CD4-positive, alpha-beta T cell treated with Interleukin-17A for 1 hour (primary cell): Measurements from ENCODE around the gene CCDC9.
"Not testable (repeated sequence)": the region's sequence is repeated elsewhere in the genome, so short reads cannot be mapped to it uniquely, and the experiment has no call there.

Experiments
- DNase-seq: peaks from one replicate; pipeline ENCODE4 v3.0.0-alpha.2; 2020

CCDC9 gene

DNA sequence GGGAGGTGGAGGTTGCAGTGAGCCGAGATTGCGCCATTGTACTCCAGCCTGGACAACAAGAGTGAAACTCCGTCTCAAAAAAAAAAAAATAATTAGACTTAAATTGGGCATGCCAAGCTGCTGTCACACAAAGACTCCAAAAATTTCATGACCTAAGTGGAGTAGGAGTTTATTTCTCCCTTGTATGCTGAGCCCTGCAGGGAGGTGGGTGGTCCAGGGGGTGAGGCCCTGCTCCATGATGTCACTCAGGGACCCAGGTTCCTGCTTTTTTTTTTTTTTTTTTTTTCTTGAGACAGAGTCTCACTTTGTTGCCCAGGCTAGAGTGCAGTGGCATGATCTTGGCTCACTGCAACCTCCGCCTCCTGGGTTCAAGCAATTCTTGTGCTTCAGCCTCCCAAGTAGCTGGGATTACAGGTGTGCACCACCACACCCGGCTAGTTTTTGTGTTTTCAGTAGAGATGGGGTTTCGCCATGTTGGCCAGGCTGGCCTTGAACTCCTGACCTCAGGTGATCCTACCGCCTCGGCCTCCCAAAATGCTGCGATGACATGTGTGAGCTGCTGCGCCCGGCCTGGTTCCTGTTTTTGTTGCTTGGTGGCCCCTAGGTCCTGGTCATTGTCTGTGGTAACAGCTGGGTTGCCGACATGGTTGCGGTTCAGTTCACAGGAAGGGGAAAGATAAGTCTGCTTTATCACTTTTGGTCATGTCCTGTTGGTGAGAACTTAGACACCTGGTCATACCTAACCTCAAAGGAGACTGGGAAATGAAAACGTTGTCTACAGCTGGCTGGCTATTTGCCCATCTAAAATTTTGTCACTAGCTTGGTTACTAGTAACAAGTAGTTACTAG, 5.8 kb downstream of the CCDC9 start:
- DNase-seq = not testable (repeated sequence)

DNA sequence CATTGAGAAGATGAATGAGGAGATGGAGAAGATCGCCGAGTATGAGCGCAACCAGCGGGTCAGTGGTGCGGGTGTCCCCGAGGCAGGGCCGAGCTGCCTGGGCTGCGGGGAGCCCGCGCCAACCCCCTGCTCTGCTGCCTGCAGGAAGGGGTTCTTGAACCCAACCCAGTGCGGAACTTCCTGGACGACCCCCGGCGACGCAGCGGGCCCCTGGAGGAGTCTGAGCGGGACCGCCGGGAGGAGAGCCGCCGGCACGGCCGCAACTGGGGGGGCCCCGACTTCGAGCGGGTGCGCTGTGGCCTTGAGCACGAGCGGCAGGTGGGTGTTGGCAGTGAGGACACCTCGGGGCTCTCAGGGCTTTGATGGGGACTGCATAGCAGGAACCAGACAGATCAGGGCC, 8.3 kb downstream of the CCDC9 start:
- DNase-seq = no peak

DNA sequence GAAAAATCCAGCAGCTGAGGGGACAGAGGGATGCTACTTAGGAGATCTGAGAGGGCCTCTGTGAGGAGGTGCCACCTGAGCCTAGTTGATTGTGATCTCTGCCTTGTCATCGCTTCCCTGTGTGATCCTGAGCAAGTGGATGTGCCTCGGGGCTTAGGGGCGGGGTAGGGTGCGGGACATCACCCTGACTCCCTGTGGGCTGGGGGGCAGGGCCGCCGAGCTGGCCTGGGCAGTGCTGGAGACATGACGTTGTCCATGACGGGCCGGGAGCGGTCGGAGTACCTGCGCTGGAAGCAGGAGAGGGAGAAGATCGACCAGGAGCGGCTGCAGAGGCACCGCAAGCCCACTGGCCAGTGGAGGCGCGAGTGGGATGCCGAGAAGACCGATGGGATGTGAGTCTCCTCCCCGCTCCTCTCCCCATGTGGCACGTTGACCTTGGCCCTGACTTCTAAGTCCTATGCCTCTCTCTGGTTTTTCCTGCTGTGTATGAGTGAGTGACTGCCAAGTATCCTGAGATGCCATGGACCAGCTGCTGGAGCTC, 10.1 kb downstream of the CCDC9 start:
- no peak for DNase-seq

DNA sequence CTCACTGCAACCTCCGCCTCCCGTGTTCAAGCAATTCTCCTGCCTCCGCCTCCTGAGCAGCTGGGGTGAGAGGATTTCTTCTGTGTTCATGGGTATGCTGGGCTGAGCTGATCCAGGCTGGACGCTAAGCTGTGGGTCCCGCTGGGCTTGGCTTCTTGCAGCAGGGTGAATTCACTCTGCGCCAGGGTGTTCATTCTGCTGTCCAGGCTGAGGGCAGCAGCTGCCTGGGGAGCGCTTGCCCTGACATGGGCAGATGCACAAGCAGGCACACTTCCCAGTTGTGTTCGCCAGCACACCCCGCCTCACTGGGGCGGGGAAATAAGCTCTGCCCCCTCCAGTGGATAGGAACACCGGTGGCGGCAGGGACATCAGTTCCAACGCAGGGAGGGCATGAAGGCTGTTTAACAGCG, 11.0 kb downstream of the CCDC9 start:
- no peak for DNase-seq

DNA sequence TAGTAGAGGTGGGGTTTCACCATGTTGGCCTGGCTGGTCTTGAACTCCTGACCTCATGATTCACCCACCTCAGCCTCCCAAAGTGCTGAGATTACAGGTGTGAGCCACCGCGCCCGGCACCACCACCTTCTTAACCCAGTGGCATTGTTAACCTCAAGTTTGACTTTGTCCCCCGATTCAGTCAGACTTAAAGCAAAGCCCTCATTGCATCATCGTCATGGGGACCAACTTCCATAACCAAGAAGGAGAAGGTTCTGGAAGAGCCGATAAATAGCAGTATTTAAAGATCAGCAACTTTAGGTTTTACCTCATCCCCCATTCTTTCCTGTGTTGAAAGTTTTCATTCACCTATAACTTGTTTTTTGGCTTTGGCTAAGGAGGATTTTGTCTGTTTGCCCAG, 11.7 kb downstream of the CCDC9 start:
- no peak for DNase-seq

DNA sequence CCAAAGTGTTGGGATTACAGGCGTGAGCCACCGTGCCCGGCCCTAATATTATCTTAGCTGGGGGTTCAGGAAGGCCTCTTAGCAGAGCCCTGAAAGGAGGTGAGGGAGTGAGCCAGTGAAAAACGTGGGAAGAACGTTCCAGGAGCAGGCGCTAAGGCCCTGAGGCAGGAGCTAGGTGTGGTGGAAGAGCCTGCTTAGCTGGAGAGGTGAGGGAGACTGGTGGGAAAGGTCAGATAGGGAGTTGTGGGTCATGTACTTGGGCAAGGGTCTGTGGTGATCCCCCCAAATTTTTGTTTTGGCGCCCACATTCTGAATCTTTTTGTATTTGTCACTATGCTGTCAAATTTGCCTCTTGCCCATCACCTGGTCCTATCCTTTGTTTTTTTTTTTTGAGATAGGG, 13.3 kb downstream of the CCDC9 start:
- DNase-seq = no peak

DNA sequence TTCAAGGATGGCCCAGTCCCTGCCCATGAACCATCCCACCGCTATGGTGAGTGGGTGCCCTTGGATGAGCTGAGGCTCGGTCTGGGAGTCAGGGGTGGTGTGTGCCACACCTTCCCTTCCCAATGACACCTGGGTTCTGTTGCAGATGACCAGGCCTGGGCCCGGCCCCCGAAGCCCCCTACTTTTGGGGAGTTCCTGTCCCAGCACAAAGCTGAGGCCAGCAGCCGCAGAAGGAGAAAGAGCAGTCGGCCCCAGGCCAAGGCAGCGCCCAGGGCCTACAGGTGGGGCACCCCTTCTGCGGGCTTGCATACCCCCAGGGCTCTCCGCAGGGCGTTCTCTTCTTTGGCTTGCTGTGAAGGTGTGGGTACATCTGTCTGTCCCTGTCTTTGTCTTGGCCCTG, 14.1 kb downstream of the CCDC9 start:
- DNase-seq = no peak

DNA sequence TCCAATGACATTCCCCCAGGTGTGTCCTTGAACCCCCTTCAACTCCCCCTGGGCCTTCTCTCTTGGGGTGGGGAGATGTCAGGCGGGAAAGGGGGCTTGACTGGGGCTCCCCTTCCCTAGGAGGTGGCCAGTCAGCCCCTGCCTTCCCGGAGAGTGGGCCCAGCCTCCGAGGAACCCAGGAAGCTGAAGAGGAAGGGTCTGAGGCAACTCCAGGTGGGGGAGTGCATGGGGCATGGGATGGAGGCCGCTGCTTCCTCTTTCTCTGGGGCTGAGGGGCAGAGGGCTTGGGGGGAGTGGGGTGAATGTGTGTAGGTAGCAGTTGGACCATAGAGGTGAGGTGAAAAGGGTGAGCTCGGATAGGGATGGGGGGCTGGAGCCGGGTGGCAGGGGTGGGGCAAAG, 15.6 kb downstream of the CCDC9 start:
- DNase-seq = no peak

DNA sequence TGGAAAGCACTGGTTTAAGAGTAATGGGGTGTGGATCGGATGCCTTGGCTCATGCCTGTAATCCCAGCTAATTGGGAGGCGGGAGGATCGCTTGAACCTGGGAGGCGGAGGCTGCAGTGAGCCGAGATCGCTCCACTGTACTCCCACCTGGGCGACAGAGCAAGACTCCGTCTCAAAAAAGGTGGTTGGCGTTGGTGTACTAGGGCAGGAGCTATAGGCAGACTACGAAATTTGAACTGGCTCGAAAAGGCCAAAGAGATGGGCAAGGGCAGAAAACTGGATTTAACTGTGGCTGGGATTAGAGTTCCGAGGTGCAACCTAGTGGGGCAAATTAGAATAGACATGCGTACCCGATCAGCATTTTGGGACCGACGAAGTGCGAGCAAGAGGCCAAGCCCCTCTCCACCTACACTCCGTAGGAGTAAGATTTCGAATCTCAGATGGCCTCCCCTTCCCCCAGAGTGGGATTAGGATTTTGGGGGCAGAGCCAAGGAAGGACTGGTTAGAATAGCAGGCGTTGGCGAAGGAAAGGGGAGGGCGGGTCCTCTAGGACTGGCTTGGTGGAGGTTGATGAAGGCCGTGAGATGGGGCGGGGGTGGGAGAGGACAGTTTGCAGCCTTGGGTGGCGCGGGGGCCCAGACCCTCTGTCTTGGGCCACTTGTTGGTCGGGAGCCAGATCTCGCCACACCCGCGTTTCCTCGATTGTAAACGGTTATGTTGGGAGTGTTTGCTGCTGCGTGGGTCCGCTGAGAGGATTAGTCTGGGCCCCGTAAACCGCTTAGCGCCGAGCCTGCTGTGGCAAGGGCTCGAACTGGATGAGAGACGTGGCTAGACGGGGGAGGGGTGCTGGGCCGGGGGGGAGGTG, 16.4 kb downstream of the CCDC9 start:
- DNase-seq = no peak

DNA sequence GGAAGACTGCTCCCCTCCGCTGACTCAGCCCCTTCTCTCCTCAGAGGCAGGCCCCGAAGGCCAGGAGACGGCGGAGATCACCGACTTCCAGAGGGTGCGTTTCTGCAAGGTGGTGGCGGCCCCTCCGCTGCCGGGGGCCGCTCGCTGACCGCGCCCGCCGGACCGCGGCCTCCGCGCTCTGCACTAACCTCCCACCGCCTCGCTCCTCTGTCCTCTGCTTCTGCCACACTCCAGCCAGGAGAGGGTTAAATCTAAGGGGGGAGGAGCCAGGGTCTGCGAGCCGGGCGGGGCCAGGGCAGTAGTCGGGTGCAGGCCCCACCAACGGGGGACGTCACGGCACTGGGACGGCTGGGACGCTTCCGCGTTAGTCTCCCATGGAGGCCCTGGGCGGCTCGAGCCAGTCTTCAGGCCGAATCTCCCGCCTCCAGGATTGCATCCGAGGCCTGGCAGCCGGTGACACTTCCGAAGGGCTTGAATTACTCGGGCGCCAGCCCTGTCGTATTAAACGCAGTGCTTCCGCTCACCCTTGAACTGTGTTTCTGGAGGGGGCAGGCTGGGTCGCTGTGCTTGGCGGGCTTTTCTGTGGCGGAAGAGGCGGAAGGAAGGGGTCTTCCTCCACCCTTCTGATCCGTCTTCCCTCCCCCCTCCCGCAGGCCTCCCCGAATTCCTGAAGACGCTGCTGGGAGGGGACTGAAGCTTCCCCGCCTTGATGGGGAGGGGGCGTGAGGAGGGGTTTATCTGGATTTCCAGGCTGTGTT, 17.2 kb downstream of the CCDC9 start:
- DNase-seq = peak; percentile 93

DNA sequence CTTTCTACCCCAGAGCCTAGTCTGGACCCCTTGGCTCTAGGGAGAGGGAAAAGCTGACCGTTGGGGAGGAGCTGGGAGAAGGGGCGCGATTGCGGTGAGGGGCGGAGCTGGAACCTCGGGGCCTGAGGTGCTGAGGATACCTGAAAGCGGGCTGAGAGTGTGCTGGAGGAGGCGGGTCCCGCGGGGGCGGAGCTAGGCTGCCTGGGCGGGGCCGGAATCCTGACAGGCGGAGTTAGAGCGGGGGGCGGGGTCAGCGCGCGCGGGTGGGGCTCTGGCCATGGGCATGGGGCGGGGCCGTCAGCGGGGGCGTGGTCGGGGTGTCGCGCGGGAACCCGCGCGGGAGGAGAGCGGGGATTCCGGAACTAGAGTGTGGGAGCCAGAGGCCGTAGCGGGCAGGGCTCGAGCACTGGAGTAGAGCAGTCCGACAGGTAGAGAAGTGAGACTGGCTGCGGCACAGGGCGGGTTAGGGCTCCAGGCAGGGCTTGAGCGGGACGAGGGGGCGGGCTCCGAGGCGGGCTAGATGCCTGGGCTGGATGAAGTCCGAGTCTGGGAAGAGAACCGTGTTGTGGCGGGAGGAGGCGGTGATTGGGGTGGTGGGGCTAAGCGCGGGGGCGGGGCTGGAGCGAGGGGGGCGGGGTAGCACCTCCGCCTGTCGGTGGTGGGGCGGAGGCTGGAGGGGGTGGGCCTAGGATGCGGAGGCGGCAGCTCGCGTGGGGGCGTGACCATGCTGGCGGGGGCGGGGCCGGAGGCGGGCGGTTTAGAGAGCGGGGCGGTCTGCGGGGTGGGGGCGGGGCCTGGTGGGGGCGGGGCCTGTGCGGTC, 18.0 kb downstream of the CCDC9 start, which contains the start of gene INAFM1:
Gene INAFM1 (plus strand): TSS at position 815 of the 820 bp plus-strand sequence. CDS start 35 bp downstream, outside the sequence.
- peak; percentile 98 for DNase-seq

DNA sequence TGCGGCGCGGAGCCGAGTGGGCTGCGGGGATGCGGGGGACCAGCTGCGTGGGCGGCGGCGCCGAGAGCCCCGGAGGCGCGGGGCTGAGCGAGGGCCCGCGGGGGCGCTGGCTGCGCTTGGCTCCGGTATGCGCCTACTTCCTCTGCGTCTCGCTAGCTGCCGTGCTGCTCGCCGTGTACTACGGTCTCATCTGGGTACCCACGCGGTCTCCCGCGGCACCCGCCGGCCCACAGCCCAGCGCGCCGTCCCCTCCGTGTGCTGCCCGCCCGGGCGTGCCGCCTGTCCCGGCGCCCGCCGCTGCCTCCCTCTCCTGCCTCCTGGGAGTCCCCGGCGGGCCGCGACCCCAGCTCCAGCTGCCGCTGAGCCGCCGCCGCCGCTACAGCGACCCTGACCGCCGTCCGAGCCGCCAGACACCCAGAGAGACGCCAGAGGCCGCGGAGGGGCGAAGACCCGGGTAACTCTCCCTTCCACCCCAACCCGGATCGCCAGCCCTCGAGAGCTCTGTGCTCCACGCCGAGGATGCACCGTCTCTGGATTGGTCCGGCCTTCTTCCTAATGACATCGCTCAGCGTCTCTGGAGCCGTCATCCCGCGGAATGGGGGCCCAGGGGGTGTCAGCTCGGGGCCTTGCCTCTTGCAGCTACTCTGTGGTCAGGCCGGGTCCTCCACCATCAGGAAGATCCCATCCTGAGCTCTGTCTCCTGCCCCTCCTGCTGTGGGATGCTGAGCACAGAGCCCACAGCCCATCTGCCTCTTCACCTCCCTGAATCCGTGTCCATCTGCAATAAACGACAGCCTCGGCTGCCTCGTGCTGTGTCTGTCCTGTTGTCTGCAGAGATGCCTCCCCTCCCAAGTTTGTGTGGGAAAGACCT, 18.8 kb downstream of the CCDC9 start:
- no peak for DNase-seq

DNA sequence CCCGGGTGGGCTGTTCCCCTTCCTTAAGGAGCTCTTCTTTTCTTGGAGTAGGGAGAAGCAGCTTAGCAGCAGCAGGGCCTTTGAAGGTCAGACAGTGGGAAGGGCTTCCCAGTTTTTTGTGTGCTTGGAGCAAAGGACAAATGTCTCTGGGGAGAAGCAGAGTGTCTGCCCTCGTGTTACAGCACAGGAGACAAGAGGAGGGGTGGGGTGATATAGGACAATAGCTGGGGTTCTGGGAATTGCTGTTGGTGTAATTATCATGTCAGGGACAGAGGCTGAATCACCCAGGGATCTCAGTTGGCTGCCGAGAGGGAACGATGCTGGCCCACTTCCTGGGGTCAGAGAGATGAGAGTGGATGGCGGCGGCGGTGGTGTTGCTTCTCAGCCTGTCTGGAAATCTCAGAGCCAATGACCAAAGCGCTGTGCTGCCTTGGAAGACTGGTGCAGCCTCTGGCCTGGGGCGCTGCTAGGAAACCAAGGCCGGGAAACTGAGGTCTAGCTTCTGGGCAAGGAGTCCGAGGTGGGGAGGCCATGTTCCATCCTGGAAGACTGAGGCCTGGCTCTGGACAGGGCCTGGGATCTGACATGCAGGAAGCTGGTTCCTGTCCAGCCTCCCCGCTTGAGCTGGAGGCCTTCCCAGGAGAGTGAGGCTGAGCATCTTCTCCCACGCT, 19.6 kb downstream of the CCDC9 start:
- DNase-seq = no peak

DNA sequence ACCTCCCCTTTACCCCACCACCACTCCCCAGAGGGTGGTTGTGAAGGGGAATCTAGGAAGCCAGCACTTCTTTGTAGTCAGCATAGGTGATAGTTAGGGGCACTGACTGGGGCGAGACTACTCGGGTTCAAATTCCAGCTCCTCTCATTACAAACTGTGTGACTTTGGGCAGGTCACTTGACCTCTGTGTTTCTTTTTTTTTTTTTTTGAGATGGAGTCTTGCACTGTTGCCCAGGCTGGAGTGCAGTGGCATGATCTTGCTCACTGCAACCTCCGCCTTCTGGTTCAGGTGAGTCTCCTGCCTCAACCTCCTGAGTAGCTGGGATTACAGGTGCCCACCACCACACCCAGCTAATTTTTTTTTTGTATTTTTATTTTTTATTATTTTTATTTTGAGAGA, 20.2 kb downstream of the CCDC9 start:
- DNase-seq = not testable (repeated sequence)

DNA sequence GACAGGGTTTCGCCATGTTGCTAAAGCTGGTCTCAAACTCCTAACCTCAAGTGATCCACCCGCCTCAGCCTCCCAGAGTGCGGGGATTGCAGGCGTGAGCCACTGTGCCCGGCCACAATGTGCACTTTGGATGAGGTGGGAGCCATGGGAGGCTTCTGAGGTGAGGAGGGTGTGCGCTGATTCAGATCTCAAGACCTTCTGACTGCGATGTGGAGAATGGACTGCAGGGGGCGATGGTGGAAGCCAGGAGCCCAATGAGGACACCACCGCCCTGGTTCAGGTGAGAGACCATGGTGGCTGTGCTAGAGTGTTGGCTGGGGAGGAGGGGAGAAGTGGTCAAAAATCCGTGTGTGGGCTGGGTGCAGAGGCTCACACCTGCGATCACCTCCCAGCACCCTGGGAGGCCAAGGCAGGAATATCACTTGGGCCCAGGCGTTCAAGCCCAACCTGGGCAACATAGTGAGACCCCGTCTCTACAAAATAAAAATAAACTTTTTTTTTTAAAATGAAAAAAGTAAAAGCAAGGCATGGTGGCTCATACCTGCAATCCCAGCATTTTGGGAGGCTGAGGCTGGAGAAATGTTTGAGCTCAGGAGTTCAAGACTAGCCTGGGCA, 24.0 kb downstream of the CCDC9 start:
- peak; percentile 65 for DNase-seq

DNA sequence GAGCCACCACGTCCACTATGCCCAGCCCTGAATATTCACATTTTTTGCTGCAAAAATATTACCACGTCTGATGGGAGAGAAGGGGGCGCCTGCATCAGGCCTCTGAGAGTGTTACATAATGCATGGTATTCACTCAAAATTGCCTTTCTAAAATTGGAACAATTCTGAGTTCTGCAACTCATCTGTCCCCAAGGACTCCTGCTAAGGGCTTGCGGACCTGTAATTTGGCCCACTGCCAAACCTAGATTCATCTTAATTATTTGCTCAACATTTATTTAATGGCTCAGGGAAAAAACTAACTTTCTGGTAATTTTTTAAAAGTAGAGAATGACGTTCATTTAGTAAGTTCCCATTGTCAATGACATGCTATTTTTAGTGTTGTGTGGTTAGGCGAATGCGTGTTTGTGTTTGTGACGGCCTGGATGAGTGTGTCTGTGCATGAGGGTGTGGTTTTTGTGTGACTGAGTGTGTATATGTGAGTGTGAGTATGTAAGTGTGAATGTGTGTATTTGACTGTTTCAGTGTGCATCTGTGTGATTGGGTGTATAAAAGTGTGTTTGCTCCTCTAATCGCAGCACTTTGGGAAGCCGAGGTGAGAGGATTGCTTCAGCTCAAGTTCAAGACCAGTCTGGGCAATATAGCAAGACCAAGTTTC, 27.2 kb downstream of the CCDC9 start:
- DNase-seq = no peak

DNA sequence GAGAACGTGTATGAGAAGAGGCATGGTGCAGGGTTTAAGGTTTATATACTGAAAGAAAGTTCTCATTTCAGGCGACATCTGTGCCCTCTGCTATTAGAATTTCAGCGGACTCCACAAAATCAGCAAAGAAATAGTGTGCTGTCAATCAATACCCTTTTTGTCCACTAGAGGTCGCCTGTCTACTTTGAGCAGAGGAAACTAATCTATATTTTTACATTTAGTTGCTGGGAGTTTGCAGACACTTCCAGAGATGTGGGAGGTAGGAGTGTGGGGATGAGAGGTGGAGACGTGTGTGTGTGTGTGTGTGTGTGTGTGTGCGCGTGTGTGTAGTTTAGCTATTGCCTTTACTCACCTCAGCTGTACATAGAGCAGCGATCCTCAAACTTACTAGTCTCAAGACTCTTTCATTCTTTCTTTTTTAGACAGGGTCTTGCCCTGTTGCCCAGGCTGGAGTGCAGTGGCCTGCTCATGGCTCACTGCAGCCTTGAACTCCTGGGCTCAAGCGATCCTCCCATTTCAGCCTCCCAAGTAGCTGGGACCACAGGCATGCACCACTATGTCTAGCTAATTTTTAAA, 28.1 kb downstream of the CCDC9 start:
- DNase-seq = peak; percentile 78

DNA sequence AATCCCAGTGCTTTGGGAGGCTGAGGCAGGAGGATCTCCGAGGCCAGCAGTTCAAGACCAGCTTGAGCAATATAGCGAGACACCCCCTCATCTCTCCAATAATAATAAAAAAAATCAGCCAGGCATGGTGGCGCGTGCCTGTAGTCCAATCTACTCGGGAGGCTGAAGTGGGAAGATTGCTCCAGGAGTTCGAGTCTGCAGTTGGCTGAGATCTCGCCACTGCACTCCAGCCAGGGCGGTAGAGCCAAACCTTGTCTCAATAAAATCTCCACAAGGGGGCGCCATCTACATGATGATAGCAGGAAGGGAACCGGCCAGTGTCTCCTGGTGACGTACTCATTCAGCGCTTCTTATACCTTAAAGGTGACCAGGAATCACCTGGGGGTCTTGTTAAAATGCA, 39.7 kb downstream of the CCDC9 start:
- DNase-seq = peak; percentile 87

DNA sequence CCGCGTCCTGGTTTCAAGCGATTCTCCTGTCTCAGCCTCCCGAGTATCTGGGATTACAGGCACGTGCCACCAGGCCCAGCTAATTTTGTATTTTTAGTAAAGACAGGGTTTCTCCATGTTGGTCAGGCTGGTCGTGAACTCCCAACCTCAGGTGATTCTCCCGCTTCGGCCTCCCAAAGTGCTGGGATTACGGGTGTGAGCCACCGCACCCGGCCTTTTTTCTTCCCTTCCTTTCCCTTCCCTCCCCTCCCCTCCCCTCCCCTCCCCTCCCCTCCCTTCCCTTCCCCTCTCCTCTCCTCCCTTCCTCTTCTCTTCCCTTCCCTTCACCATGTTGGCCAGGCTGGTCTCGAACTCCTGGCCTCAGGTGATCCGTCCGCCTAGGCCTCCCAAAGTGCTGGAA, 44.5 kb downstream of the CCDC9 start:
- DNase-seq = not testable (repeated sequence)
